ENCODE results near the gene CPLX1.

CPLX1 gene

GRCh38 chr4:826508-827208 lies 729 bp upstream of the CPLX1 start:
- Histone ChIP-seq H3K9me2 (replicated peaks; ENCODE audit: low read depth, low read length) (no peaks in the 10 kb centered on the region), H3K4me1 (ENCODE audit: insufficient read depth, low read length, poor library complexity, severe bottlenecking) (no peaks in the 10 kb centered on the region), H3K79me2 (ENCODE audit: insufficient read depth, low read length) (no peaks in the 10 kb centered on the region), H3K4me2 (ENCODE audit: low read depth, low read length, poor library complexity, severe bottlenecking) (no peak overlapping the region), H2AFZ (ENCODE audit: low read length) (no peak overlapping the region), H3K9ac (ENCODE audit: low read depth, low read length, poor library complexity, severe bottlenecking) (no peak overlapping the region), H3K9me3 (ENCODE audit: insufficient read depth, low read depth, low read length) (peaks cover 12% of the 10 kb centered on the region; the same call in 1 of the 2 replicates), H3F3A (ENCODE audit: low read depth) (no peaks in the 10 kb centered on the region), H3K36me3 (ENCODE audit: insufficient read depth, low read length) (no peaks in the 10 kb centered on the region), H3K27me3 (ENCODE audit: insufficient read depth, low read length, poor library complexity, severe bottlenecking) (no peaks in the 10 kb centered on the region), H4K20me1 (ENCODE audit: insufficient read depth, low read length, poor library complexity, severe bottlenecking) (no peaks in the 10 kb centered on the region), H3K4me3 (ENCODE audit: low read length, poor library complexity, severe bottlenecking) (no peak overlapping the region)
- TF ChIP-seq CTCF (conservative IDR thresholded peaks at IDR 0.05; ENCODE audit: low read length) (no peak), EZH2phosphoT487 (IDR thresholded peaks at IDR 0.05; ENCODE audit: borderline replicate concordance) (no peak)

GRCh38 chr4:825063-825970 lies 612 bp downstream of the CPLX1 start:
- H3K4me3 ChIP-seq (ENCODE audit: low read length, poor library complexity, severe bottlenecking), result no peak overlapping the region
- H3K79me2 ChIP-seq (ENCODE audit: insufficient read depth, low read length), result no peaks in the 10 kb centered on the region
- no peaks in the 10 kb centered on the region for H3K36me3 ChIP-seq (ENCODE audit: insufficient read depth, low read length)
- no peaks in the 10 kb centered on the region for H3F3A ChIP-seq (ENCODE audit: low read depth)
- H3K4me1 ChIP-seq (ENCODE audit: insufficient read depth, low read length, poor library complexity, severe bottlenecking), result no peaks in the 10 kb centered on the region
- no peaks in the 10 kb centered on the region for H3K27me3 ChIP-seq (ENCODE audit: insufficient read depth, low read length, poor library complexity, severe bottlenecking)
- TF ChIP-seq CTCF (conservative IDR thresholded peaks at IDR 0.05; ENCODE audit: low read length) (no peak), EZH2phosphoT487 (IDR thresholded peaks at IDR 0.05; ENCODE audit: borderline replicate concordance) (no peak)
- H3K4me2 ChIP-seq (ENCODE audit: low read depth, low read length, poor library complexity, severe bottlenecking), result no peak overlapping the region
- H3K9ac ChIP-seq (ENCODE audit: low read depth, low read length, poor library complexity, severe bottlenecking), result no peak overlapping the region
- H2AFZ ChIP-seq (ENCODE audit: low read length), result no peak overlapping the region
- no peaks in the 10 kb centered on the region for H3K9me2 ChIP-seq (replicated peaks; ENCODE audit: low read depth, low read length)
- H4K20me1 ChIP-seq (ENCODE audit: insufficient read depth, low read length, poor library complexity, severe bottlenecking), result no peaks in the 10 kb centered on the region
- peaks cover 8% of the 10 kb centered on the region; the same call in 1 of the 2 replicates for H3K9me3 ChIP-seq (ENCODE audit: insufficient read depth, low read depth, low read length)

- no peak overlapping the region for H3K9ac ChIP-seq (ENCODE audit: low read depth, low read length, poor library complexity, severe bottlenecking)
- H3K4me1 ChIP-seq (ENCODE audit: insufficient read depth, low read length, poor library complexity, severe bottlenecking), result no peaks in the 10 kb centered on the region
- H3K27me3 ChIP-seq (ENCODE audit: insufficient read depth, low read length, poor library complexity, severe bottlenecking), result no peaks in the 10 kb centered on the region
- no peaks in the 10 kb centered on the region for H3K9me2 ChIP-seq (replicated peaks; ENCODE audit: low read depth, low read length)
- H3K4me2 ChIP-seq (ENCODE audit: low read depth, low read length, poor library complexity, severe bottlenecking), result no peak overlapping the region
- H3K9me3 ChIP-seq (ENCODE audit: insufficient read depth, low read depth, low read length), result peaks cover 8% of the 10 kb centered on the region; the same call in 1 of the 2 replicates
- TF ChIP-seq CTCF (conservative IDR thresholded peaks at IDR 0.05; ENCODE audit: low read length) (no peak), EZH2phosphoT487 (IDR thresholded peaks at IDR 0.05; ENCODE audit: borderline replicate concordance) (no peak)
- no peak overlapping the region for H2AFZ ChIP-seq (ENCODE audit: low read length)
- H3F3A ChIP-seq (ENCODE audit: low read depth), result no peaks in the 10 kb centered on the region
- no peaks in the 10 kb centered on the region for H4K20me1 ChIP-seq (ENCODE audit: insufficient read depth, low read length, poor library complexity, severe bottlenecking)
- no peaks in the 10 kb centered on the region for H3K79me2 ChIP-seq (ENCODE audit: insufficient read depth, low read length)
- no peak overlapping the region for H3K4me3 ChIP-seq (ENCODE audit: low read length, poor library complexity, severe bottlenecking)
- H3K36me3 ChIP-seq (ENCODE audit: insufficient read depth, low read length), result no peaks in the 10 kb centered on the region
These were observed 1.4 kb downstream of the CPLX1 start for GRCh38 chr4:824461-825062.
